T-cell (primary cell): ENCODE results near the gene KLF14. TPM values are rescaled to one million over a fixed set of nuclear protein-coding genes. Genes with fewer than 3 reads are reported as not detected.
"Not testable (repeated sequence)": the region's sequence is repeated elsewhere in the genome, so short reads cannot be mapped to it uniquely, and the experiment has no call there.

Experiments
- ATAC-seq, 4 experiments: fragments of 200-7000 bp in 3 of 4; fragments of 150-1000 bp in 1 of 4; cut with Tn5 transposase; replicated peaks in 1 of 4; 1 replicate in 3 of 4; 2 replicates in 1 of 4; pipeline ENCODE4 v1.10.0; 2021; ENCODE audit warnings: moderate library complexity in 3 of 4, mild to moderate bottlenecking in 2 of 4, moderate number of reproducible peaks in 1 of 4
- CTCF ChIA-PET, 2 donors: fragments of 300-600 bp; sonication (Branson Sonifier 250); formaldehyde crosslinking; loops; one replicate each; lab custom pipeline; 2022; ENCODE audit warnings: antibody characterized with exemption in 2 of 2; lab: Charles Lee
- POLR2A ChIA-PET, 2 donors: fragments of 300-600 bp; sonication (Branson Sonifier 250); formaldehyde crosslinking; loops; one replicate each; lab custom pipeline; 2022; ENCODE audit warnings: antibody characterized with exemption in 2 of 2; lab: Charles Lee
- DNase-seq, 35 experiments: peaks; one replicate each; pipeline versions ENCODE4 v3.0.0 to v3.0.0-alpha.2; 2013 to 2023
- H3K27ac ChIP-seq: one replicate; pipeline ENCODE4 v1.5.1; 2013; ENCODE audit warnings: low read length
- H3K27me3 ChIP-seq, 2 experiments: replicated peaks in 1 of 2; 1 replicate in 1 of 2; 2 replicates in 1 of 2; pipeline versions ENCODE4 v1.6.1 to v1.7.0; 2013; ENCODE audit warnings: low read length in 1 of 2, mixed read lengths in 1 of 2; ENCODE audit not compliant: control insufficient read depth in 2 of 2, insufficient read depth in 2 of 2; ENCODE audit errors: extremely low read depth in 1 of 2
- H3K36me3 ChIP-seq, 2 donors: 1 replicate in 1 of 2; 2 replicates in 1 of 2; pipeline versions ENCODE4 v1.6.1 to v1.7.0; 2013; ENCODE audit warnings: low read length in 1 of 2; ENCODE audit not compliant: control insufficient read depth in 2 of 2, insufficient read depth in 1 of 2; ENCODE audit errors: extremely low read depth in 1 of 2
- H3K4me1 ChIP-seq, 2 experiments: 1 replicate in 1 of 2; 2 replicates in 1 of 2; pipeline versions ENCODE4 v1.6.1 to v1.7.0; 2013; ENCODE audit warnings: low read length in 2 of 2, mixed read lengths in 1 of 2; ENCODE audit not compliant: insufficient read depth in 2 of 2, control insufficient read depth in 1 of 2; ENCODE audit errors: extremely low read depth in 1 of 2
- H3K4me3 ChIP-seq, 2 donors: 1 replicate in 1 of 2; 2 replicates in 1 of 2; pipeline versions ENCODE4 v1.5.1 to v1.7.0; 2013; ENCODE audit warnings: mild to moderate bottlenecking in 2 of 2, low read length in 1 of 2, moderate library complexity in 1 of 2; ENCODE audit not compliant: control insufficient read depth in 1 of 2; ENCODE audit errors: extremely low read depth in 1 of 2
- H3K9me3 ChIP-seq: 2 replicates; pipeline ENCODE4 v1.7.0; 2013
- H3K27ac Mint-ChIP-seq, 2 donors: one replicate each; pipeline ENCODE4 v1.8.0; 2020 to 2021; ENCODE audit warnings: mild to moderate bottlenecking in 2 of 2, mixed read lengths in 2 of 2
- H3K27me3 Mint-ChIP-seq, 2 donors: one replicate each; pipeline ENCODE4 v1.8.0; 2021 to 2022; ENCODE audit warnings: mixed read lengths in 2 of 2
- H3K36me3 Mint-ChIP-seq: one replicate; pipeline ENCODE4 v1.8.0; 2021; ENCODE audit warnings: mixed read lengths
- H3K4me1 Mint-ChIP-seq, 3 donors: one replicate each; pipeline ENCODE4 v1.8.0; 2020 to 2022; ENCODE audit warnings: mixed read lengths in 3 of 3, mild to moderate bottlenecking in 1 of 3
- H3K4me3 Mint-ChIP-seq, 3 donors: one replicate each; pipeline ENCODE4 v1.8.0; 2020 to 2022; ENCODE audit warnings: mild to moderate bottlenecking in 3 of 3, mixed read lengths in 3 of 3, moderate library complexity in 3 of 3
- H3K9me3 Mint-ChIP-seq, 3 donors: one replicate each; pipeline ENCODE4 v1.8.0; 2020 to 2022; ENCODE audit warnings: mixed read lengths in 3 of 3
- WGBS: methylation state at CpG from one replicate; pipeline ENCODE4 v1.1.5; 2013; ENCODE audit warnings: missing lambda C conversion rate; ENCODE audit not compliant: insufficient coverage; 5-methylcytosine and 5-hydroxymethylcytosine counted together
- total RNA-seq, 35 experiments: library from RNA in 6 of 35; stranded (reverse) in 6 of 35; fragments of 120-200 nt in 1 of 35; gene quantifications; one replicate each; pipeline versions ENCODE4 v1.2.1 to v1.2.4 and lab custom pipeline; 2013 to 2026

The KLF14 gene
- not detected for total RNA-seq
- total RNA-seq (2013), result not detected
- total RNA-seq (lab: John Stamatoyannopoulos, UW), result 0 to 0.11 (median 0) reads per million in 29 experiments

DNA sequence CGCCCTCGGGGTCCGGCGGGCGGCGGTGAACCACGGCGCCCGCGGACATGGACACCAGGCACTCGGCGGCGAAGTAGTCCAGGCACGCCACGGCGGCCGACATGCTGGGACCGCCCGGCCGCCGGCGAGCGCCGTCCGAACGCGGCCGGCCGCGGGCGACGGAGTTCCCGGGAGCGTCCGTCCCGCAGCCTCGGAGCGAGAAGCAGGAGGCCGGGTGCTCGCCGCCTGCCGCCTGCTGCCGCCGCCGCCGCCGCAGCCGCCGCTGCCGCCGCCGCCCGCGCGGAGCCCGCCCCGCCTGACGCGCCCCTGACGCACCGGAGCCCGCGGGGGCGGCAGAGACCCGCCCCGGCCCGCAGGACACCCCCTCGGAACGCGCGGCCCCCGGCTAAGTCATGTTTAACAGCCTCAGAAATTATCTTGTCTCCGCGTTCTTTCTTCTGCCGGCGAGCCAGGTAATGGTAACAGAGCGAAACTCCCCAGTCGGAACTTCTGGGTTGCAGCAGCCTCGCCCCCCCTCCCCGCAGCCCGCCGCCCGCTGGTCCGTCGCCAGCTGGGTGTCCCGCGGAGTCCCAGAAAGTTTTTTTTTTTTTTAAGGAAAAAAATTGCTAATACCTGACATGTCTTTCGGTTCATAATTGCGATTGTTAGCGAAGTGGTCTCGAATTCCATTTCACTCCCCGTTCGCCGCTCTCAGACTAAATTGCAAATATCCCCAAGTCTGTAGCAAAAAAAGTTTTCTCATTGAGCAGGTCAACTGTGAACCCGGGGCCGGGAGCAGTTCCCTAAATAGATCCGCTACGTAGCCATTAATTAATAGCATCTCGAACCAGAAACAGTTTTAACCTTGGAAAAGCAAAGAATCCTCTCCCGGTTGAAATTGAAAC, at the start of gene KLF14:
KLF14 (minus strand) TSS at position 277 of the 884 bp plus-strand sequence; CDS start at position 103, 174 bp downstream.
- H3K27ac ChIP-seq, result no peak within 1 kb of the TSS
- Mint-ChIP-seq H3K27me3 (peaks cover 62 to 79% of the 10 kb centered on the region in 2 donors), H3K9me3 (no peaks in the 10 kb centered on the region), H3K4me3 (peak within 1 kb of the TSS; percentile 78 to 82 (median 81)), H3K27ac (peak within 1 kb of the TSS in 1 of 2 donors; percentile 31), H3K4me1 (peaks cover 7 to 13% (median 12%) of the 10 kb centered on the region in 3 donors), H3K36me3 (no peaks in the 10 kb centered on the region)
- peak in 18 of 35 experiments; percentile 3 to 50 (median 16) for DNase-seq
- no peaks in the 10 kb centered on the region for H3K36me3 ChIP-seq
- no peaks in the 10 kb centered on the region for H3K9me3 ChIP-seq
- ChIA-PET CTCF (no interaction called here), POLR2A (no interaction called here)
- peak; percentile 71 to 80 (median 79) for ATAC-seq
- H3K27me3 ChIP-seq, result peaks cover 28 to 29% of the 10 kb centered on the region in 2 experiments
- WGBS, result 3% methylated on average over 91 of the region's 100 CpGs
- H3K4me3 ChIP-seq, result peak within 1 kb of the TSS; percentile 44 to 75
- H3K4me1 ChIP-seq, result peaks cover 5 to 13% of the 10 kb centered on the region in 2 experiments

DNA sequence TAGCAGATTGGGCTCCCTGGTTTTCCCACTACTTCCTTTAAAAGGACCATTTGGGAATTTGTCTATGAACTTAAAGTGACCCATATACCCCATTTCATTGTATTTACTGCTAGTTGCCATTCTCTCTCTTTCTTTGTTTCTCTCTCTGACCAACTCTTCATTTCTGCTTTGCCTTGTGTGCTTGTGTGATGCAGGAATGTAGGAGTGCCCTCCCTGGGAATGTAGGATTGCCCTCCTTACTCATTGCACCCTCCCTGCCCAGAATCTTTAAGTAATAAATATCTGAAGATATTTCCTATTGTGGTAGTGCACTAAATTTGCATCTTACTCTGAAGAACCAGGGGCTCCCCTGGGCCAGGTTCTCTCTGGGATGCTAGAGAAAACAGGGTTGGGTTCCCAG, 47.3 kb upstream of the KLF14 start:
- no peaks in the 10 kb centered on the region for H3K9me3 ChIP-seq
- no peaks in the 10 kb centered on the region for H3K4me1 Mint-ChIP-seq
- no peak overlapping the region for H3K27ac ChIP-seq
- no peak overlapping the region for H3K27ac Mint-ChIP-seq
- peaks cover 0 to 19% of the 10 kb centered on the region in 2 experiments for H3K27me3 ChIP-seq
- H3K9me3 Mint-ChIP-seq, result peaks cover 0 to 4% (median 0%) of the 10 kb centered on the region in 3 donors
- no peaks in the 10 kb centered on the region for H3K36me3 ChIP-seq
- ChIA-PET POLR2A (no interaction called here), CTCF (no interaction called here)
- DNase-seq (no peak), ATAC-seq (no peak)
- no peaks in the 10 kb centered on the region for H3K4me1 ChIP-seq
- no peaks in the 10 kb centered on the region for H3K36me3 Mint-ChIP-seq
- H3K4me3 ChIP-seq, result no peak overlapping the region
- H3K27me3 Mint-ChIP-seq, result peaks cover 38 to 41% of the 10 kb centered on the region in 2 donors
- H3K4me3 Mint-ChIP-seq, result no peak overlapping the region

DNA sequence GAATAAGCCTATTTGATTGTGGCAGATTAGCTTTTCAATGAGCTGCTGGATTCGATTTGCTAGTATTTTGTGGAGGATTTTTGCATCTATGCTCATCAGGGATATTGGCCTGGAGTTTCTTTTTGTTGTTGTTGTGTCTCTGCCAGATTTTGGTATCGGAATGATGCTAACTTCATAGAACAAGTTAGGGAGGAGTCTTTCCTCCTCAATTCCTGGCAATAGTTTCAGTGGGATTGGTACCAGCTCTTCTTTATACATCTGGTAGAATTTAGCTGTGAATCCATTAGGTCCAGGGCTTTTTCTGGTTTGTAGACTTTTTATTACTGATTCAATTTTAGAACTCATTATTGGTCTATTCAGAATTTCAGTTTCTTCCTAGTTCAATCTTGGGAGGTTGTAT, 43.4 kb upstream of the KLF14 start:
- H3K36me3 ChIP-seq, result no peaks in the 10 kb centered on the region
- no peaks in the 10 kb centered on the region for H3K9me3 ChIP-seq
- ChIA-PET CTCF (no interaction called here), POLR2A (no interaction called here)
- H3K27me3 ChIP-seq, result peaks cover 3 to 13% of the 10 kb centered on the region in 2 experiments
- H3K27ac ChIP-seq, result no peak overlapping the region
- Mint-ChIP-seq H3K36me3 (no peaks in the 10 kb centered on the region), H3K9me3 (peaks cover 3 to 7% (median 6%) of the 10 kb centered on the region in 3 donors), H3K27ac (no peak overlapping the region), H3K4me1 (no peaks in the 10 kb centered on the region), H3K4me3 (no peak overlapping the region), H3K27me3 (peaks cover 36 to 44% of the 10 kb centered on the region in 2 donors)
- no peak overlapping the region for H3K4me3 ChIP-seq
- DNase-seq (no peak), ATAC-seq (no peak)
- no peaks in the 10 kb centered on the region for H3K4me1 ChIP-seq
- WGBS, result 40% methylated on average over 1 of the region's 2 CpGs

- H3K9me3 Mint-ChIP-seq, result peaks cover 16 to 41% (median 34%) of the 10 kb centered on the region in 3 donors
- H3K27ac ChIP-seq, H3K27ac Mint-ChIP-seq, DNase-seq, H3K27me3 ChIP-seq, H3K4me3 ChIP-seq, H3K36me3 ChIP-seq, ATAC-seq, H3K36me3 Mint-ChIP-seq, H3K9me3 ChIP-seq, H3K4me1 ChIP-seq, H3K4me3 Mint-ChIP-seq, H3K4me1 Mint-ChIP-seq: not testable (repeated sequence)
- WGBS, result 75% methylated on average over 2 of the region's 5 CpGs
- POLR2A ChIA-PET, result interaction anchor here in 1 of 2 donors (0.6 kb wide), 1 partner anchor 360 kb away, joined by 3 read pairs; no protein-coding TSS in a partner anchor
- CTCF ChIA-PET, result interaction anchor here in 1 of 2 donors (0.6 kb wide), 1 partner anchor 22 kb away, joined by 3 read pairs; no protein-coding TSS in a partner anchor
- peaks cover 19 to 20% of the 10 kb centered on the region in 2 donors for H3K27me3 Mint-ChIP-seq
Observed at GRCh38 chr7:130772456-130772855, 38.4 kb upstream of the KLF14 start.

DNA sequence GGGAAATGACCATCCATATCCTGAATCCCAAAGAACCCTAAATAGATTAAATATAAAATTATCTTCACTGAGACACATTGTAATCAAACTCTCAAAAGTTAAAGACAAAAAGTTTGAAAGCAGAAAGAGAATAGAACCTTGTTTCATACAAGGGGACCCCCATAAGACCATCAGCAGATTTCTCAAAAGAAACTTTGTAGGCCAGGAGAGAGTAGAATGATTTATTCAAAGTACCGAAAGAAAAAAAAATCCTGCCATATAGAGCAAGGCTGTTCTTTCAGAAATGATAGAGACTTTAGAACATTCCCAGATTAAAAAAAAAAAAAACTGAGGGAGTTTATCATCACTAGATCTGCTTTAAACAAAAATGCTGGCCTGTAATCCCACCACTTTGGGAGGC, 34.8 kb upstream of the KLF14 start:
- H3K9me3 Mint-ChIP-seq, result peaks cover 18 to 51% (median 37%) of the 10 kb centered on the region in 3 donors
- ChIA-PET POLR2A (no interaction called here), CTCF (no interaction called here)
- DNase-seq (no peak), ATAC-seq (no peak)
- no peak overlapping the region for H3K27ac ChIP-seq
- H3K27me3 Mint-ChIP-seq, result peaks cover 38% of the 10 kb centered on the region in 2 donors
- peaks cover 0 to 4% of the 10 kb centered on the region in 2 experiments for H3K27me3 ChIP-seq
- no peak overlapping the region for H3K4me3 Mint-ChIP-seq
- no peaks in the 10 kb centered on the region for H3K36me3 Mint-ChIP-seq
- no peaks in the 10 kb centered on the region for H3K9me3 ChIP-seq
- no CpG with 5 or more reads among the region's 1 CpG for WGBS
- no peak overlapping the region for H3K4me3 ChIP-seq
- H3K27ac Mint-ChIP-seq, result no peak overlapping the region
- H3K36me3 ChIP-seq, result no peaks in the 10 kb centered on the region
- no peaks in the 10 kb centered on the region for H3K4me1 ChIP-seq
- no peaks in the 10 kb centered on the region for H3K4me1 Mint-ChIP-seq

GRCh38 chr7:130764569-130764968, 30.6 kb upstream of the KLF14 start:
- H3K36me3 Mint-ChIP-seq, H3K9me3 ChIP-seq, H3K4me1 Mint-ChIP-seq, H3K27me3 ChIP-seq, H3K4me3 ChIP-seq, ATAC-seq, H3K4me1 ChIP-seq, POLR2A ChIA-PET, H3K36me3 ChIP-seq, H3K27ac ChIP-seq, H3K4me3 Mint-ChIP-seq, H3K27ac Mint-ChIP-seq, DNase-seq, CTCF ChIA-PET: not testable (repeated sequence)
- Mint-ChIP-seq H3K27me3 (peaks cover 27 to 37% of the 10 kb centered on the region in 2 donors), H3K9me3 (peaks cover 13 to 25% (median 16%) of the 10 kb centered on the region in 3 donors)
- WGBS, result 100% methylated on average over 1 of the region's 4 CpGs
